Fibroblast of skin of right biceps (primary cell): Measurements from ENCODE around the gene CHMP6.

ENCODE experiments used
- DNase-seq: peaks from one replicate; pipeline ENCODE4 v3.0.0-alpha.2; 2013

Gene CHMP6

GRCh38 chr17:80991645-80992076 is at the start of gene CHMP6:
Gene CHMP6 (plus strand): TSS chr17:80991841. CDS start chr17:80991919, 78 bp downstream.
- peak; percentile 86 for DNase-seq

GRCh38 chr17:80942423-80943345 is 49.0 kb upstream of the CHMP6 start:
- peak; percentile 84 for DNase-seq

GRCh38 chr17:80943346-80944145 is 48.1 kb upstream of the CHMP6 start:
- DNase-seq, result no peak

GRCh38 chr17:80944326-80944725 is 47.3 kb upstream of the CHMP6 start:
- no peak for DNase-seq

- no peak for DNase-seq
Measured at GRCh38 chr17:80945736-80946135, 45.9 kb upstream of the CHMP6 start.

- DNase-seq, result no peak
Measured at GRCh38 chr17:80946449-80946848, 45.2 kb upstream of the CHMP6 start.

- no peak for DNase-seq
Measured at GRCh38 chr17:80947200-80947940, 44.3 kb upstream of the CHMP6 start.

- DNase-seq, result no peak
Measured at GRCh38 chr17:80948019-80948975, 43.3 kb upstream of the CHMP6 start.

GRCh38 chr17:80948976-80949450 is 42.6 kb upstream of the CHMP6 start:
- no peak for DNase-seq

GRCh38 chr17:80949451-80950421 is 41.9 kb upstream of the CHMP6 start:
- DNase-seq, result no peak

- no peak for DNase-seq
Measured at GRCh38 chr17:80950466-80951120, 41.0 kb upstream of the CHMP6 start.

- DNase-seq, result no peak
Measured at GRCh38 chr17:80951121-80952090, 40.2 kb upstream of the CHMP6 start.

GRCh38 chr17:80952291-80952690 is 39.4 kb upstream of the CHMP6 start:
- DNase-seq, result no peak

- no peak for DNase-seq
Measured at GRCh38 chr17:80953471-80954315, 37.9 kb upstream of the CHMP6 start.

- no peak for DNase-seq
Measured at GRCh38 chr17:80955078-80955477, 36.6 kb upstream of the CHMP6 start.

GRCh38 chr17:80955671-80956280 is 35.9 kb upstream of the CHMP6 start:
- no peak for DNase-seq
